ENCODE results near the gene LGALS4.
"Not testable (repeated sequence)": the region's sequence is repeated elsewhere in the genome, so short reads cannot be mapped to it uniquely, and the experiment has no call there.

LGALS4 gene

GRCh38 chr19:38841787-38842438, 29.2 kb upstream of the LGALS4 start:
- peak; percentile 72 for DNase-seq

- no peak for DNase-seq
Observed at GRCh38 chr19:38841180-38841766, 28.5 kb upstream of the LGALS4 start.

- no peak for DNase-seq
Observed at GRCh38 chr19:38840583-38840968, 27.8 kb upstream of the LGALS4 start.

- no peak for DNase-seq
Observed at GRCh38 chr19:38839816-38840582, 27.3 kb upstream of the LGALS4 start.

DNA sequence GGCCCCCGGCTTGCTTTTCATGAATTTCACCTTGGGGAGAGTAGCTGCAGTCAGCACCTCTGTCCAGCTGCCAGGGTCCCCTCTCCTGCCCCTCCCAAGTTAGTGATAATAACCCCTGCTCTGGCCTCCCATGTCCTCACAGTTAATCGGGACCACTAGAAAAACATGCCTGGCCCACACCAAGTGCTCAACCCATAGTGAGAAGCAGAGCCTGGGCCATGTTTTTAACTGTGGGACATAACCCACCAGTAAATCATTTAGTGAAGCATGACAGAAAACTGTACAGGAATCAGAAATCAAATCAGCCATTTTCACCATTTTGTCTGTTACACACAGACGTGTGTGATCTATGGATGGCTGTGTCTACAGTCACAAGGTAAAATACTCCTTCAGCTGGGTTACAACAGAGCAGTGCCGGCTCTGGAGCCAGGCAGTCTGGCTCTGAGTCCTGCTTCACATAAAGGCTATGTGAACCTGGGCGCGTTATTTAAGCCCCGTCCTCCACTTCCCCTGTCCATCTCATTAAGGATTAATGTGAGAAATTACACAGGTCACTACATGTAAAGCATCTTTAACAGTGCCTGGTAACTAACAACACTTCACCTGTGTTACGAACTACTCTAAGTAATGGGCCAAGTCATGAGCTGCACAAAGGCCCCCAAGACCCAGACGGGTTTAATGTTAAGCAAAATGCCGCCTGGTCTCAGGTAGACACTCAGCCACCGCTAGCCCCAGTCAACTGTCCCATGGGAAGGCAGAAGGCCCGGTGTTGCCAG, 26.4 kb upstream of the LGALS4 start:
- no peak for DNase-seq

GRCh38 chr19:38838208-38838985, 25.7 kb upstream of the LGALS4 start:
- DNase-seq = no peak

DNA sequence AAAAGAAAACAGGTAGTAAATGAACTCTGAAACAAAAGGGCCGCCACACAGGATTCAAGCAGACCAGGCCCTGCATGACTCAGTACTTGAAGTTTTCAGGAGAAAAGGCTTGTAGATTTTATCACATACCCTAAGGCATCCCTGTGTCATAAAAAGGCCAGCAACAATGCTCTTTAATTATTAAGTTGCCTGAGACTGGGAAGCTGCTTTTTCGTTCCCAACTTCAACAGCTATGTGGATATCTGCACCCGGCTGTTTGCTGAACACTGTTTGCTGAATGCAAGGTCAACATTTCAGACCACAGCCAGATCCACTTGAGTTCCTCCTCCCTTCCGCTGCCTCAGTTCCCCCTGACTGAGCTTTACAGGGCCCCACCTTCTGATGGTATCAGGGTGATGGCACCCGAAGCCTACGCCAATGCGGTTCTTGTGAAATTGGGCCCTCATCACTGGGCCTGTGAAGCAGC, 24.9 kb upstream of the LGALS4 start:
- no peak for DNase-seq

DNA sequence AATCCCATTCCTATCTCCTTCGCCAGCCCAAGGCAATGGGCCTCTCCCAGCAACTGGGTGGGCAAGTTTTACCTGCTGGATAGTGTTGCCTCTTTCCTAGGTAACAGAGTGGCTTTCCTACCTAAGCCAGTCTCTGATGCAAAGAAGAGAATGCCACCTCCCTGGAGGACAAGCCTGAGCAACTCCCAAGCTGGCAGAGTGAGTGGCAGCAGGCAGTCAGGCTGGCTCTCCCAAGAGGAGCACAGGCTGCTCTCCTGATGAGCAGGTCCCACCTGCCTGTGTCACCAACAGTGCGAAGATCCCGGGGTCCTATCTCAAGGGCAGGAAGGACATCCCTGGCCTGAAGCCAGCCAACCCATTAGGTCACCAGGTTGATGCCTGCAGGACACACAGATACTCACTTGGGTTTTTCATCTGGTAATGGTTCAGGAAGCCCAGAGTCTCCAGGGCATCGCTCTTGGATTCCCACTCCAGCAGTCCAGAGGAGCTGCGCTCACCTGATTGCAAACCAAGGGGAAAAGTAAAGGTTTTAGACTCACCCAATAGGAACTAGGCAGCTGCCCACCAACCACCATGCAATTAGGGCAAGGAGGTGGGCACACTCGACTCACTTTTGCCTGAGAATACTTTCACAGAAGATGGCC, 24.4 kb upstream of the LGALS4 start:
- no peak for DNase-seq

- no peak for DNase-seq
Observed at GRCh38 chr19:38836159-38836982, 23.6 kb upstream of the LGALS4 start.

DNA sequence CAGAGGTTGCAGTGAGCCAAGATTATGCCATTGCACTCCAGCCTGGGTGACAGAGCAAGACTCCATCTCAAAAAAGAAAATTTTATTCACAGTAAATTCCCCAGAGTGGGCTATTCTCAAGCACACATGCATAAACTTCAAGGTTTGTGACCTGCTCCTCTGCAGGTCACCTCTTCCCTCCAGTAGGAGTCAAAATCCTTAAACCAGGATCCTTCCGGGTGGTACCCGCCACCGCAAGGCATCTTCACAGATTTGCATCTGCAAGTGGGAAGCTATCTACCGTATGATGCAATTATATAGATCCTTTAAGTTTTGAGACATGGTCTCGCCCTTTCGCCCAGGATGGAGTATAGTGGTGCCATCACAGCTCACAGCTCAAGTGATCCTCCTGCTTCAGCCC, 21.8 kb upstream of the LGALS4 start:
- DNase-seq = no peak

- DNase-seq = no peak
Observed at GRCh38 chr19:38834104-38834490, 21.4 kb upstream of the LGALS4 start.

DNA sequence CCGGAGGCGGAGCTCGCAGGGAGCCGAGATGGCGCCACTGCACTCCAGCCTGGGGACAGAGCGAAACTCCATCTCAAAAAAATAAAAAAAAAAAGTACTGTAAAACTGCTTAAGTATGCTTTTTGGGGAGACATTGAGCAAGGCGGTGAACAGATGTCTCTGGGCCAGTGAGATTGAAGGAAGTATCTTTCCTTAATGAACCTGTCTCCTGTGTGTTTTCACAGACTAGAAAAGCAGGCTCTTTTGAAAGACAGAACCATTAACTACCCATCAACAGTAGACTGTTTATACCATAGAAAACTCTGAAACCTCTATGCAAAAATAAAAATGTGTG, 20.3 kb upstream of the LGALS4 start:
- DNase-seq = no peak

DNA sequence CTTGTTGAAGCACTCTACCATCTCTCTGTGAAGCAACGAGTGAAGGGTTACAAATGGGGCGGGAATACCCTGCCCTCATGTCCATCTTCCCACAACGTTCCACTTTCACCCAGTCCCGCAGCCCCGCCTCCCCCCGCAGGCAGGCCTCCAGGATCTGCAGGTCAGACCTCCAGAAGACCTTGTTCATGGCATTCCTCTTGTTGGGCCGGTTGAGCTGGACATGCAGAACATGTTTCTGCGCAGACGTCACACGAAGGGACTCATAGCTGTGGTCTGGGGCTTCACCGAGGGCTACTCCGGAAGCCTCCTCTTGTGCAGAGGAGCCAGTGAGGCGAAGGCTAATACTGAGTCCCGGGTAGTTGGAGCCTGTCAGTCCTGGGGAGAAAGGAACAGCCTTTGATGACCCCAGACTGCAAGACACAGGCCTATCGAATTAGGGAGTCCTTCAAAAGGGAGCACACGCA, 18.4 kb upstream of the LGALS4 start:
- DNase-seq = peak; percentile 43

GRCh38 chr19:38830039-38830733, 17.4 kb upstream of the LGALS4 start:
- DNase-seq = no peak

DNA sequence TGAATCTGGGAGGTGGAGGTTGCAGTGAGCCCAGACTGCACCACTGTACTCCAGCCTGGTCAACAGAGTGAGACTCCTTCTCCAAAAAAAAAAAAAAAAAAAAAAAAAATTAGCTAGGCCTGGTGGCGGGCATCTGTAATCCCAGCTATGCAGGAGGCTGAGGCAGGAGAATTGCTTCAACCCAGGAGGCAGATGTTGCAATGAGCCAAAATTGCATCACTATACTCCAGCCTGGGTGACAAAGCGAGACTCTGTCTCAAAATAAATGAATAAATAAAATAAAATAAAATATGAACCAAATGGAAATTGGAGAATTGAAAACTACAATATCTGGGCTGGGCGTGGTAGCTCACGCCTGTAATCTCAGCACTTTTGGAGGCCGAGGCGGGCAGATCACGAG, 16.5 kb upstream of the LGALS4 start:
- DNase-seq = peak; percentile 30

- no peak for DNase-seq
Observed at GRCh38 chr19:38826856-38827551, 14.3 kb upstream of the LGALS4 start.

- not testable (repeated sequence) for DNase-seq
Observed at GRCh38 chr19:38825936-38826335, 13.2 kb upstream of the LGALS4 start.

DNA sequence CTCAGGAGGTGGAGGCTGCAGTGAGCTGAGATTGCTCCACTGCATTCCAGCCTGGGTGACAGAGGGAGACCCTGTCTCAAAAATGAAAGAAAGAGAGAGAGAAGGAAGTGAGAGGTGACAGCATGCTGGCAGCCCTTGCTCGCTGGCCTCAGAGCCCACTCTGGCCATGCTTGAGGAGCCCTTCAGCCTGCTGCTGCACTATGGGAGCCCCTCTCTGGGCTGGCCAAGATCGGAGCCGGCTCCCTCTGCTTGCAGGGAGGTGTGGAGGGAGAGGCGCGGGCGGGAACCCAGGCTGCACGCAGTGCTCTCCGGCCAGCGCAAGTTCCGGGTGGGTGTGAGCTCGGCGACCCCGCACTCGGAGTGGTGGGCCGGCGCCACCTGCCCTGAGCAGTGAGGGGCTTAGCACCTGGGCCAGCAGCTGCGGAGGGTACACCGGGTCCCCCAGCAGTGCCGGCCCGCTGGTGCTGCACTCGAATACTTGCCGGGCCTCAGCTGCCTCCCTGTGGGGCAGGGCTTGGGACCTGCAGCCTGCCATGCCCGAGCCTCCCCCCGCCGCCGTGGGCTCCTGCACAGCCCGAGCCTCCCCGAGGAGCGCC, 8.6 kb upstream of the LGALS4 start:
- DNase-seq = not testable (repeated sequence)

GRCh38 chr19:38819231-38819920, 6.6 kb upstream of the LGALS4 start:
- DNase-seq = no peak

Data from CD4-positive, alpha-beta T cell treated with Interleukin-15 for 1 hour (primary cell).